Measurements from ENCODE around the gene TIMM13. TPM values are rescaled to one million over a fixed set of nuclear protein-coding genes. Genes with fewer than 3 reads are reported as not detected.

TIMM13 gene
- total RNA-seq, 1 donor from 2014 or later = 20.9 TPM

DNA sequence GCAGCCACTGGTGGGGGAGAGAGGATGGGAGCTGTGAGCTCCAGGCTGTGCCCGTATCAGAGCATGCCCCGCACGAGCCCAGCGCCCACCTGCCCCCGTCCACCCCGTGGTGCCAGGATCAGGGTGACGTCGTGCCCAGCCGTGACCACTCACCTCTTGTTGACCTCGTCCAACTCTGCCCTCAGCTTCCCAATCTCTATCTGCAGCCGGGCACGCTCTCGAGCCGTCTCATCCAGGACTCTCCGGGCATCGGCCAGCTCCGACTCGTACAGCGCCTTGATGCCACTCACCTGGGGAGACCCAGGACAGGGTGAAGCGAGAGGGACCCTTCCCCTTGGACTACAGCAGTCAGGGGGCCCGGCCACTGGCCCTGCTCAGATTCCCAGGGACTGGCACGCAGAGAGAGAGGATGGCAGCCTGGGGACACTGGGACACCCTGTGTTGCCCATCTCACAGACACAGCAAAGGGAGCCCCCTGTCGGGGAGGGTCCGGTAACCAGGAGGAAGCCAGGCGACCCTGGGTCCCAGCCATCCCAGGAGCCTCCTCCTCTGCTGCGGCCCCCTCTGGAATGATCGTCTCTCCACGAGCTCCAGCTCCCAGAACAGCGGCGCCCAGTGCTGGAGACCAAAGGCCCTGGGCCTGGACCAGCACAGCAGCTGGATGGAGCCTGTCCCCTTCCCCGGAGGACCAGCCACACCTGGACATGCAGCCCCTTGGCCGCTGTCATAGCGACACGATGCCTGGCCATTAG, 17.0 kb upstream of the TIMM13 start:
- H3K27me3 ChIP-seq = no peaks in the 10 kb centered on the region
- TF ChIP-seq, protein P1, sequence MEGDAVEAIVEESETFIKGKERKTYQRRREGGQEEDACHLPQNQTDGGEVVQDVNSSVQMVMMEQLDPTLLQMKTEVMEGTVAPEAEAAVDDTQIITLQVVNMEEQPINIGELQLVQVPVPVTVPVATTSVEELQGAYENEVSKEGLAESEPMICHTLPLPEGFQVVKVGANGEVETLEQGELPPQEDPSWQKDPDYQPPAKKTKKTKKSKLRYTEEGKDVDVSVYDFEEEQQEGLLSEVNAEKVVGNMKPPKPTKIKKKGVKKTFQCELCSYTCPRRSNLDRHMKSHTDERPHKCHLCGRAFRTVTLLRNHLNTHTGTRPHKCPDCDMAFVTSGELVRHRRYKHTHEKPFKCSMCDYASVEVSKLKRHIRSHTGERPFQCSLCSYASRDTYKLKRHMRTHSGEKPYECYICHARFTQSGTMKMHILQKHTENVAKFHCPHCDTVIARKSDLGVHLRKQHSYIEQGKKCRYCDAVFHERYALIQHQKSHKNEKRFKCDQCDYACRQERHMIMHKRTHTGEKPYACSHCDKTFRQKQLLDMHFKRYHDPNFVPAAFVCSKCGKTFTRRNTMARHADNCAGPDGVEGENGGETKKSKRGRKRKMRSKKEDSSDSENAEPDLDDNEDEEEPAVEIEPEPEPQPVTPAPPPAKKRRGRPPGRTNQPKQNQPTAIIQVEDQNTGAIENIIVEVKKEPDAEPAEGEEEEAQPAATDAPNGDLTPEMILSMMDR (IDR thresholded peaks at IDR 0.05) = no peak
- TF ChIP-seq POLR2AphosphoS5 (IDR thresholded peaks at IDR 0.05; ENCODE audit: insufficient read depth in 1 of 2, low read depth in 1 of 2) (no peak), POLR2A (IDR thresholded peaks at IDR 0.05) (no peak)
- peaks cover 0 to 9% of the 10 kb centered on the region in 2 donors for H3K36me3 ChIP-seq
- no peaks in the 10 kb centered on the region for H3K4me1 ChIP-seq
- intact Hi-C loops (cut with DNase I) = no loop called here
- H3K4me3 ChIP-seq = no peak overlapping the region
- no peak overlapping the region for H3K27ac ChIP-seq
- no peaks in the 10 kb centered on the region for H3K9me3 ChIP-seq
- DNase-seq (ENCODE audit: extremely low spot score in 2 of 2) = no peak

DNA sequence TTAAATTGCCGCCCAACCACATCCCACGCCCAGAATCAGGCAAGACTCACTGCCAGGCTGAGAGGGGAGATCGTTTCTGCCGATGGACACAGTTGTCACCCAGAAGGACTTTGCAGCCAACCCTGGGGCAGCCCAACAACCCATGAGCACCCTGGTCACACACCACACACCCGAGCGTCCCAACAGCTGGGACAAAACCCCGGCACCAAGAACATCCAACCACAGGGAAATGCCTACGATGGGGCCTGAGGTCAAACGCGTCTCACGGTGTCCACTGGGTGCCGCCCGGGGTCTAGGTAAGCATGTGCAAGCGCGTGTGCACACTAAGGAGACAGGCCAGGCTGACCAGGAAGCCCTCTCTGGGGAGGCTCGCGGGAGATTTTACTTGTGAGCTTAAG, 16.4 kb upstream of the TIMM13 start:
- Histone ChIP-seq H3K4me3 (no peak overlapping the region), H3K27me3 (no peaks in the 10 kb centered on the region), H3K4me1 (no peaks in the 10 kb centered on the region), H3K36me3 (peaks cover 0 to 9% of the 10 kb centered on the region in 2 donors), H3K27ac (no peak overlapping the region), H3K9me3 (no peaks in the 10 kb centered on the region)
- DNase-seq (ENCODE audit: extremely low spot score in 2 of 2) = no peak
- intact Hi-C loops (cut with DNase I) = no loop called here
- TF ChIP-seq, protein P1 (IDR thresholded peaks at IDR 0.05) = no peak
- TF ChIP-seq POLR2AphosphoS5 (IDR thresholded peaks at IDR 0.05; ENCODE audit: insufficient read depth in 1 of 2, low read depth in 1 of 2) = no peak
- TF ChIP-seq POLR2A (IDR thresholded peaks at IDR 0.05) = no peak

DNA sequence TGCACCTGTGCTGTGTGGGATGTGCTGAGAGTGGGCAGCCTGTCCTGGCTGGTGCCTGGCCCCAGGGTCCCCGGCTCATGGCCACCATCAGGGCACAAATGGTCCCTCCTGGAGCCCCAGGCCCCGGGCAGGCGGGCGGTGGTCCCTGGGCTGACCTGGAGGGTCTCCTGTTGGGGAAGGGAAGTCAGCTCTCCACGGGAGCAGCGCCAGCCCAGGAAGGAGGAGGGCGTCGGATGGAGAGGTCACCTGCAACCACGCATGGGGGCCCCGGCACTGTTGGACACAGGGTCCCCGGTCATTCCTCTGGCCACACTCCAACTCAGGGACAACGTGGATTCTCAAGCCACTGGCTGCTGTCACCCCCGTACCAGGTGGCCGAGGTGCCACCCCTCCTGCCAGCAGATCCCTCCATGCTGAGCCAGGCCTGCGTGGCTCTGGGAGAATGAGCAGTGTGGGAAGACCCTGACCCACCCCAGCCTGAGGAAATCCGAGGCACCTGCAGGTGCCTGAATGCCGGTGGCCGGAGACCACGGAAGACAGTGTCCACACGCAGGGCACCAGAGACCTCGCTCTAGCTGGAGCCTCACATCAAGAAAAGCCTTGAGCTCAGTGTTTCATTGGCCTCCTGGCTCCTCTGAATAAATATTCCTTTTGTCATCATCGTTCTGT, 15.9 kb upstream of the TIMM13 start:
- DNase-seq (ENCODE audit: extremely low spot score in 2 of 2) = no peak
- no peaks in the 10 kb centered on the region for H3K27me3 ChIP-seq
- peaks cover 0 to 9% of the 10 kb centered on the region in 2 donors for H3K36me3 ChIP-seq
- H3K4me1 ChIP-seq = no peaks in the 10 kb centered on the region
- H3K4me3 ChIP-seq = no peak overlapping the region
- H3K9me3 ChIP-seq = no peaks in the 10 kb centered on the region
- intact Hi-C loops (cut with DNase I) = no loop called here
- H3K27ac ChIP-seq = no peak overlapping the region
- TF ChIP-seq, protein P1 (IDR thresholded peaks at IDR 0.05) = no peak
- no peak for TF ChIP-seq POLR2A (IDR thresholded peaks at IDR 0.05)
- no peak for TF ChIP-seq POLR2AphosphoS5 (IDR thresholded peaks at IDR 0.05; ENCODE audit: insufficient read depth in 1 of 2, low read depth in 1 of 2)

DNA sequence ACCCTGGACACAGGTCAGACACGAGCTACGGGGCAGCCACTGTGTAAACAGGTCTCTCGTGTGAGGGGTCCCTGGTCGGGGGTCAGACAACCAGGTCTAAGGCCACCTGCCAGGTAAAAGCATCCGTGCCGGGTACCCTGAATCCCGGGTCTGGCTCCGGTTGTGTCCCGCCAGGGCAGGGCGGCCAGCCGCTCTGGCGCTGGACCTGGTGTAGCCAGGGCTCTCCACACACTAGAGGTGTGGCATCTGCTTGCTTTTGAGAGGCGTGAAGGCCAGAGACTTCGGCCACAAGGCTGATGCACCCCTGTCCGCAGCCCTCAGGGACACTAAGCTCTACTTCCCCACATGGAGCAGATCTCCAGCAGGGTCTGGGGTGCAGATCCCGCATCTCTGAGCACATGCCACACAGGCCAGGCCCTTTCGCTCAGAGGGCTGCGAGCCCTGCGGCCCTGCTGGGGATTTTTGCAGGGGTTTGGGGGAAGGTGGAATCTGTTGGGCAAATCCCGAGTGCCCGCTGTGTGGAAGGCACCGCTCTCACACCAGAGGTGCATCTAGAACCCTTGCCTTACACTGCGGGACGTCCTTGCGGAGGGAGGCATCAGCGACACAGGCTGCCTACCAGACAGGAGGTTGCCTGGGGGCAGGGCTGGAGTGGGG, 13.8 kb upstream of the TIMM13 start:
- Histone ChIP-seq H3K36me3 (peaks cover 0 to 19% of the 10 kb centered on the region in 2 donors), H3K9me3 (no peaks in the 10 kb centered on the region), H3K4me3 (no peak overlapping the region), H3K4me1 (no peaks in the 10 kb centered on the region), H3K27me3 (no peaks in the 10 kb centered on the region), H3K27ac (no peak overlapping the region)
- TF ChIP-seq, protein P1 (IDR thresholded peaks at IDR 0.05) = no peak
- TF ChIP-seq POLR2A (IDR thresholded peaks at IDR 0.05) (no peak), POLR2AphosphoS5 (IDR thresholded peaks at IDR 0.05; ENCODE audit: insufficient read depth in 1 of 2, low read depth in 1 of 2) (no peak)
- DNase-seq (ENCODE audit: extremely low spot score in 2 of 2) = no peak
- intact Hi-C loops (cut with DNase I) = no loop called here

Measured in vagina (tissue), 2 donors.